GM12878 (cell line): ENCODE measurements around the gene COPS6. TPM values are rescaled to one million over a fixed set of nuclear protein-coding genes. Genes with fewer than 3 reads are reported as not detected.

Source experiments
- BACH1 ChIP-seq: fragments of 450-650 bp; IDR thresholded peaks from 2 replicates; pipeline ENCODE4 v1.6.1; 2017; ENCODE audit warnings: mild to moderate bottlenecking, borderline replicate concordance
- BRCA1 ChIP-seq: IDR thresholded peaks from 2 replicates; pipeline ENCODE4 v1.6.1; 2011; ENCODE audit warnings: low read depth, low read length, improper control_type of control experiment
- CHD1 ChIP-seq: IDR thresholded peaks from 2 replicates; pipeline ENCODE4 v1.6.1; 2012; ENCODE audit warnings: low read depth, low read length, improper control_type of control experiment
- CREB1 ChIP-seq: IDR thresholded peaks from 2 replicates; pipeline ENCODE4 v1.6.1; 2012; ENCODE audit warnings: low read depth, mild to moderate bottlenecking, inconsistent platforms
- FOXK2 ChIP-seq: fragments of 450-650 bp; IDR thresholded peaks from 2 replicates; pipeline ENCODE4 v1.6.1; 2017; ENCODE audit warnings: mild to moderate bottlenecking, moderate library complexity
- GATAD2B ChIP-seq: fragments of 450-650 bp; conservative IDR thresholded peaks from 2 replicates; pipeline ENCODE4 v1.6.1; 2017; ENCODE audit warnings: low read depth, mild to moderate bottlenecking, moderate library complexity
- HCFC1 ChIP-seq: fragments of 150-350 bp; IDR thresholded peaks from 2 replicates; pipeline ENCODE4 v1.6.1; 2014; ENCODE audit warnings: low read length
- IKZF1 ChIP-seq: fragments of 450-650 bp; conservative IDR thresholded peaks from 2 replicates; pipeline ENCODE4 v1.6.1; 2017; ENCODE audit warnings: antibody characterized with exemption, mild to moderate bottlenecking
- JUNB ChIP-seq: IDR thresholded peaks from 2 replicates; pipeline ENCODE4 v1.6.1; 2016; ENCODE audit warnings: antibody characterized with exemption, mild to moderate bottlenecking
- JUND ChIP-seq: IDR thresholded peaks from 2 replicates; pipeline ENCODE4 v1.6.1; 2012; ENCODE audit warnings: low read depth, mild to moderate bottlenecking, low read length, improper control_type of control experiment, moderate library complexity
- MTA3 ChIP-seq: IDR thresholded peaks from 2 replicates; pipeline ENCODE4 v1.6.1; 2012; ENCODE audit warnings: low read length, inconsistent platforms, borderline replicate concordance
- MYB ChIP-seq: fragments of 150-350 bp; IDR thresholded peaks from 2 replicates; pipeline ENCODE4 v1.6.1; 2014; ENCODE audit warnings: mild to moderate bottlenecking, low read depth, low read length, borderline replicate concordance
- NR2C1 ChIP-seq: fragments of 450-650 bp; IDR thresholded peaks from 2 replicates; pipeline ENCODE4 v1.6.1; 2017; ENCODE audit warnings: antibody characterized with exemption, mild to moderate bottlenecking, moderate library complexity
- PKNOX1 ChIP-seq: fragments of 450-650 bp; IDR thresholded peaks from 2 replicates; pipeline ENCODE4 v1.6.1; 2016; ENCODE audit warnings: mild to moderate bottlenecking
- RB1 ChIP-seq: fragments of 450-650 bp; formaldehyde crosslinking; IDR thresholded peaks from 2 replicates; pipeline ENCODE4 v1.6.1; 2017; ENCODE audit warnings: mild to moderate bottlenecking, borderline replicate concordance
- SRF ChIP-seq, 2 experiments: IDR thresholded peaks; 2 replicates each; pipeline ENCODE4 v1.6.1; 2011; ENCODE audit warnings: low read depth in 2 of 2, low read length in 2 of 2, mild to moderate bottlenecking in 1 of 2, moderate library complexity in 1 of 2
- STAT3 ChIP-seq: IDR thresholded peaks from 2 replicates; pipeline ENCODE4 v1.6.1; 2011; ENCODE audit warnings: low read depth, low read length, improper control_type of control experiment
- SUPT20H ChIP-seq: IDR thresholded peaks from 2 replicates; pipeline ENCODE4 v1.6.1; 2011; ENCODE audit warnings: low read depth, mild to moderate bottlenecking, low read length, moderate library complexity, borderline replicate concordance; ENCODE audit not compliant: control insufficient read depth
- YY1 ChIP-seq: IDR thresholded peaks from 2 replicates; pipeline ENCODE4 v1.6.1; 2011; ENCODE audit warnings: low read depth, mild to moderate bottlenecking, low read length
- ZBTB4 ChIP-seq: fragments of 450-650 bp; formaldehyde crosslinking; IDR thresholded peaks from 2 replicates; pipeline ENCODE4 v1.4.0; 2022; ENCODE audit warnings: mild to moderate bottlenecking, moderate library complexity
- ZNF274 ChIP-seq: IDR thresholded peaks from one replicate; pipeline ENCODE4 v1.8.0; 2011; ENCODE audit not compliant: insufficient read length, insufficient read depth
- ZNF384 ChIP-seq: IDR thresholded peaks from 2 replicates; pipeline ENCODE4 v1.6.1; 2012; ENCODE audit warnings: low read depth, mild to moderate bottlenecking, low read length, improper control_type of control experiment, borderline replicate concordance
- polyA plus RNA-seq, 11 experiments: library from polyadenylated mRNA; depleted of rRNA in 4 of 11; unstranded in 6 of 11; stranded (reverse) in 5 of 11; fragments of >200 nt; fragmentation: Nextera tagmentation in 4 of 11; fragmentation: Illumina TruSeq in 1 of 11; extraction: Ambion mirVana in 4 of 11; extraction: Trizol in 1 of 11; gene quantifications; 1 replicate in 1 of 11; 2 replicates in 10 of 11; pipeline versions ENCODE4 v1.2.1 to v1.2.3, GENCODE V29; 2011 to 2016; ENCODE audit warnings: inconsistent platforms in 2 of 11, missing spikeins in 2 of 11, low read depth in 1 of 11
- total RNA-seq, 4 experiments: library from RNA; depleted of rRNA in 3 of 4; stranded (reverse); fragments of >200 nt in 3 of 4; fragmentation: Illumina TruSeq in 1 of 4; extraction: Trizol in 1 of 4; gene quantifications; 2 replicates each; pipeline versions ENCODE4 v1.2.1 to v1.2.3, GENCODE V29; 2013 to 2021
- TF ChIP-seq, protein P1 (sequence below): fragments of 150-350 bp; IDR thresholded peaks from 2 replicates; pipeline ENCODE4 v1.6.1; 2014; ENCODE audit warnings: mild to moderate bottlenecking, low read depth, low read length
- TF ChIP-seq, protein P2 (sequence below): IDR thresholded peaks from 2 replicates; pipeline ENCODE4 v1.6.1; 2012; ENCODE audit warnings: low read depth, low read length, improper control_type of control experiment
- TF ChIP-seq, protein P3 (sequence below): IDR thresholded peaks from 2 replicates; pipeline ENCODE4 v1.6.1; 2012; ENCODE audit warnings: low read length, inconsistent platforms

The COPS6 gene
- total and polyA plus RNA-seq, 10 of the 15 experiments (the other 5 are each of a cell fraction or from before 2014, with no cell fraction given): 28.5 to 182 (median 81.5) TPM

DNA sequence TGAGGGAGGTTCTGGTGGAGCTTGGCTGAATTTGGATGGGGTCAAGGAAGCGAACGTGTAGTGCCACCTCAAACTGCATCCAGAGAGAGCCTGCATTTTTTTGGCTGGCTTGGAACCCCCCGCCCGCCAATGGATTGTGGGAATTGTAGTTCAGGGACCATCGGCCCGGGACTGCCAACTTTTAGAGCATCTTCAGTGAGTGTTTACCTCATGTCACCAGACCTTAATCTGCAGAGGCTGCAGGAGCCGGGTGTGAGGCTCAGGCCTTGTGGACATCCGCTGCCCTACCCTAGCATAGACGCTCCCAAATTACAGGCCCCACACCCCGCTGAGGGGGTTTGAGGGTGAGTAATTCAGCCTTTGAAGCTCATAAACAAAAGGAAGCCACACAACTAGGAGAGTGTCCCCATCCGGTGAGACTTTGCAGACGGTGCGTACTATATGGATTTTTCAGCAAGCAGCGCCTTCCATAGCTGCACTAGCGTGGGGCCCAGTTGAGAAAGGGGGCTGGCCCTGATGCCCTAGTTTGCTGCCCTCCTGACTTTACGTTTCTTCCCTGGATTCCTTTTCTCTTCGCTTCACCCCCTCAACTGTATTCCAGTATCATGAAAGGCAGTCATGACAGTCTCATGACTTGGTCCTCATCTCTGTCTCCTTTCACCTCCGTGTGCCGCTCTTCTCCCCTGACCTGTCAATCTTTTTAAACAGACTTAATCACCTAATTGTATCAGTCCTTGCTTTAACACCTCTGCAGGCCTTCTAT lies 31.4 kb downstream of the COPS6 start (continued):
- TF ChIP-seq, protein P1, sequence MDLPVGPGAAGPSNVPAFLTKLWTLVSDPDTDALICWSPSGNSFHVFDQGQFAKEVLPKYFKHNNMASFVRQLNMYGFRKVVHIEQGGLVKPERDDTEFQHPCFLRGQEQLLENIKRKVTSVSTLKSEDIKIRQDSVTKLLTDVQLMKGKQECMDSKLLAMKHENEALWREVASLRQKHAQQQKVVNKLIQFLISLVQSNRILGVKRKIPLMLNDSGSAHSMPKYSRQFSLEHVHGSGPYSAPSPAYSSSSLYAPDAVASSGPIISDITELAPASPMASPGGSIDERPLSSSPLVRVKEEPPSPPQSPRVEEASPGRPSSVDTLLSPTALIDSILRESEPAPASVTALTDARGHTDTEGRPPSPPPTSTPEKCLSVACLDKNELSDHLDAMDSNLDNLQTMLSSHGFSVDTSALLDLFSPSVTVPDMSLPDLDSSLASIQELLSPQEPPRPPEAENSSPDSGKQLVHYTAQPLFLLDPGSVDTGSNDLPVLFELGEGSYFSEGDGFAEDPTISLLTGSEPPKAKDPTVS: no peak
- TF ChIP-seq, protein P2, sequence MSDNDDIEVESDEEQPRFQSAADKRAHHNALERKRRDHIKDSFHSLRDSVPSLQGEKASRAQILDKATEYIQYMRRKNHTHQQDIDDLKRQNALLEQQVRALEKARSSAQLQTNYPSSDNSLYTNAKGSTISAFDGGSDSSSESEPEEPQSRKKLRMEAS: no peak
- no peak for TF ChIP-seq MYB
- no peak for TF ChIP-seq CHD1
- TF ChIP-seq BACH1: no peak
- no peak for TF ChIP-seq SUPT20H
- peak; percentile 52; the same call in 1 of the 2 replicates for TF ChIP-seq PKNOX1
- peak; percentile 37; the same call in 1 of the 2 replicates for TF ChIP-seq YY1
- no peak for TF ChIP-seq ZNF274
- no peak for TF ChIP-seq JUND
- no peak for TF ChIP-seq NR2C1
- no peak for TF ChIP-seq STAT3
- TF ChIP-seq, protein P3, sequence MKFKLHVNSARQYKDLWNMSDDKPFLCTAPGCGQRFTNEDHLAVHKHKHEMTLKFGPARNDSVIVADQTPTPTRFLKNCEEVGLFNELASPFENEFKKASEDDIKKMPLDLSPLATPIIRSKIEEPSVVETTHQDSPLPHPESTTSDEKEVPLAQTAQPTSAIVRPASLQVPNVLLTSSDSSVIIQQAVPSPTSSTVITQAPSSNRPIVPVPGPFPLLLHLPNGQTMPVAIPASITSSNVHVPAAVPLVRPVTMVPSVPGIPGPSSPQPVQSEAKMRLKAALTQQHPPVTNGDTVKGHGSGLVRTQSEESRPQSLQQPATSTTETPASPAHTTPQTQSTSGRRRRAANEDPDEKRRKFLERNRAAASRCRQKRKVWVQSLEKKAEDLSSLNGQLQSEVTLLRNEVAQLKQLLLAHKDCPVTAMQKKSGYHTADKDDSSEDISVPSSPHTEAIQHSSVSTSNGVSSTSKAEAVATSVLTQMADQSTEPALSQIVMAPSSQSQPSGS: no peak
- TF ChIP-seq ZBTB4 (CRISPR knock-in tag): no peak
- TF ChIP-seq MTA3: no peak
- TF ChIP-seq BRCA1: no peak
- no peak for TF ChIP-seq GATAD2B
- TF ChIP-seq RB1: no peak
- TF ChIP-seq ZNF384: peak; percentile 30; the same call in 1 of the 2 replicates
- TF ChIP-seq FOXK2: no peak
- peak; percentile 75 for TF ChIP-seq HCFC1
- TF ChIP-seq SRF (IDR thresholded peaks at IDR 0.05; ENCODE audit: low read depth in 2 of 2, low read length in 2 of 2): no peak
- TF ChIP-seq JUNB: no peak
- TF ChIP-seq IKZF1: no peak
- 0 out of 2 replicates have a peak, but pooled peaks have one; percentile 20 for TF ChIP-seq CREB1
